NCI-H2196 treated with DMSO at 0.1 percent for 48 hours (cell line): Measurements from ENCODE around the gene LRPPRC.

ENCODE experiments used
- DNase-seq: peaks from one replicate; lab custom pipeline; 2025; ENCODE audit not compliant: unreplicated experiment; lab: John Stamatoyannopoulos, UW

LRPPRC gene

DNA sequence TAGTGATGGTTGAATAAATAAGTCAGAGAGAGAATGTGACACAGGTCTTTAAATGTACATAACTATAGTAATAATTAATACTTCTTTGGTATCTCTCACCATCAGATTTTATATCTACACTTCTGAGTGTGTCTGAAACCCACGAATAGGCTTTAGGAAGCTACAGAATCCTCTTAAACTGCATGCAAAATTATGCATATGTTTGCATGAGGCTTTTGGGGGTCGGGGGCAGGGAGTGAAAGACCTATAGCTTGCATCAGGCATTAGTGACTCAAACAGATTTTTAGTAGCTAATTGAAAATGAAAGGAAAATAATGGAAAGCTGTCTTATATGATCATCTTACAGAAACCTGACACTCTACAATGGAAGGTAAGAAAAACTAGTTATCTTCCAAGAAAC lies 14.9 kb downstream of the LRPPRC start:
- DNase-seq = no peak

DNA sequence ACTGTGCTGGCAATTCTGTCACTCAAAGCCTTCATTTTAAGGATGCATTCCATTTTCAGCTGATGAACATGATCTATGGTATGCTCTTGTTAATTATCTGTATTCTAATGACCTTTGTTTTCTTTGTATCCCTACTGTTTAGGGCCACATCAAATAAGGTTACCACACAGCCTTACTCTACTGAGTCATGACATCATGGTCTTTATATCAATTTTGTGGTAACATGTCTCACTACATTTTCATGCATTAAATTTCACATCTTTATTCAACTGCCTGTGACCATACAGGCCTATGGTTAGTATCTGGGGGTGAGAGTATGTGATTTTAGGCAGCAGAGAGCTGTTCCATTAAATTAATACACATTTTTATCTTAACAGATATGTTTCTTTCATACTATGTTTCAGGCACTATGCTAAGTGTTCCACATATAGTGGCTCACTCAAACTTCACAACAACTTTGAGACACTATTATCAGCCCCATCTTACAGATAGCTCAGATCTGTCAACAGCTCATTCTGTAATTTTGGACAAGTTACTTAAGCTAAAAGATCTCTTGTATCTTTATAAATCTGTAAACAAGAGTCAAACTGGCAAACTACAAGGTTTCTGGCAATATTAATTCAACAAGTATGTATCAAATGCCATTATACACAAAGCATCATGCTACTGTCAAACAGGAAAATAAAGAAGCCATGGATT lies 18.0 kb downstream of the LRPPRC start:
- no peak for DNase-seq

DNA sequence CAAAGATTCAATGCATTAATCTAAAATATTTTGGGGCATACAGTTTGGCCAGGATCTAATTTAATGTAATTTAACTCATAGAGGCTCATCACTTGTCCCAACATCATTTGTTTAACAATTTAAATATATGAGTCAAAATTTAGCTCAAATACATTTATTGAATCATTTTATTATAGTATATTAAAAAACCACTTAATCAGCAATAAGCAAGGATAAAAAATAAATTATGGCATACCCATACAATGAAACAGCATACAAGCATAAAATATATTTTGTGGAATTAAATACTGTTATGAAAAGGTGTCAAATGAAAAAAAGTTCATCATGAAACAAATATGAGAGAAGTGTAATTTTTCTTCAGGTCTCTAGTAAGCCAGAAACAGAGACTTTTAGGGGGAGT lies 34.9 kb downstream of the LRPPRC start:
- no peak for DNase-seq

GRCh38 chr2:43958397-43959275 lies 37.2 kb downstream of the LRPPRC start:
- DNase-seq = no peak

DNA sequence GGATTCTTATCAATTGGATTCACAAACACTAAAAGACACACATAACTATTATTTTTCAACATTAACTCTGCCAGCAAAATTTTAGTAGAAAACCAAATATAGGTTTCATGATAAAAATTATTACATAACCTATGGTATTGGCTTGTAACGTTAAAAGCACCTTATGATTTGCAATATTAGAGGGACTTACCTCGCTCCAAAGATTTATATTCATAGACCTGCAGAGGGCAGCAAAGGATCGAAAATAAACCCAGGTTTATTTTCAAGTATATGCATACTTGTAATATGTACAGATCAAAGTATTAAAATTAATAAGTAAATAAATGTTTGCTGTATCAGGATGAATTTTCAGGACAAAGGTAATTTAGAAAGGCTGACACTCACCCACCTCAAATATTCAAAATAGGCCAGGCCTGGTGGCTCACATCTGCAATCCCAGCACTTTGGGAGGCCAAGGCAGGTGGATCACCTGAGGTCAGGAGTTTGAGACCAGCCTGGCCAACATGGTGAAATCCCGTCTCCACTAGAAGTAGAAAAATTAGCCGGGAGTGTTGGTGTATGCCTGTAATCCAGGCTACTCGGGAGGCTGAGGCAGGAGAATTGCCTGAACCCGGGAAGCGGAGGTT lies 45.3 kb downstream of the LRPPRC start:
- DNase-seq = no peak

DNA sequence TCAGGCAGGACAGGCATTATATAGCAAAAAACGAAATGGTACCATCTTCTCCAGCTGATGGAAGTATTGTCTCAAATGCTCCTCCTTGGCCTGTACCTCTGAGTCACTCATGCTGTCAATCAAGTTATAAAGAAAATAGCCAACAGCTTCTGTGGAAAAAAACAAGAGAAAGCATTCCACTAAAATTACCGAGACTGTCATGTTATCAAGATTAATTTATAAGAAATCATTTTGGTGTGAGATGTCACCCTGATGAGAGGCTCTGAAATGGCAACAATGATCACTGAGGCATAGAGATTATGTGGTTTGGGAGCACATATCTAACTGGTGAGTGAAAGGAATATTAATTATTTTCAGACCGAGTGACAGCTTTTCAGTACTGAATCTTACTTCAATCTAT lies 47.4 kb downstream of the LRPPRC start:
- DNase-seq = no peak

DNA sequence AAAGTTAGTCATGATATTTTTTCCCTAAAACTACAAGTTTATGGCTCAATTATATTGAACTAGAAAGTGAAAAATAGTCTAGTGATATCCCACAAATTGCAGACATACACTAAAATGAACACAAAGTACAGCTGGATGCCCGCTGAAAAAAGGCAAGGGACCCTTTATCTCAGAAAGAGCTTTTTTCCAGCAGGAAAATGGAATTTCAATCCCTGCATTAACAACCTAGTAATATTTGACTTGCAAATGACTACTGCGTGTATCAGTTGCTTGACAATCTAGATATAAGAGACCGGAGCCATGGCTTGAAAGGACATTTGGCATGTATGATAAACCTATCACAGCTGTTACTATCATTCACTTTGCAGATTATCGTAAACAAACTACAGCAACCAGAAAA lies 49.1 kb downstream of the LRPPRC start:
- no peak for DNase-seq

DNA sequence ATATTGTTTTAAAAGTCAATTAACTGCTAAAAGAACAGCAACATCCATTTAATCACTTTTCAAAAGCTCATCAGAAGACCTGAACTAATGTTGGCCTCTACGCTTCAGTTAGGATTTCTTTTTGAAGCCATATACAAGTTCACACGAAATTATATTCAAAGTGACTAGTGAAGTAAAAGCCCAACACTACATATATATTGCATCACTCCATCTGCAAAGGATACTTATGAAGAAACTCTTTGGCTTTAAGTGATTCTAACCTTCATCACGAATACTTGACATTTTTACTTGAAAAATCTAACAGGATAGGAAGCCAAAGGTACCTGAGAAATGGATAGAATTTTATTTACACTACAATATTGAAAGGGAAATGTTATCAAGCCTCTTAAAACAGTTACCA lies 50.4 kb downstream of the LRPPRC start:
- no peak for DNase-seq

GRCh38 chr2:43944915-43945314 lies 50.9 kb downstream of the LRPPRC start:
- DNase-seq = no peak

GRCh38 chr2:43943809-43944452 lies 51.9 kb downstream of the LRPPRC start:
- DNase-seq = no peak

DNA sequence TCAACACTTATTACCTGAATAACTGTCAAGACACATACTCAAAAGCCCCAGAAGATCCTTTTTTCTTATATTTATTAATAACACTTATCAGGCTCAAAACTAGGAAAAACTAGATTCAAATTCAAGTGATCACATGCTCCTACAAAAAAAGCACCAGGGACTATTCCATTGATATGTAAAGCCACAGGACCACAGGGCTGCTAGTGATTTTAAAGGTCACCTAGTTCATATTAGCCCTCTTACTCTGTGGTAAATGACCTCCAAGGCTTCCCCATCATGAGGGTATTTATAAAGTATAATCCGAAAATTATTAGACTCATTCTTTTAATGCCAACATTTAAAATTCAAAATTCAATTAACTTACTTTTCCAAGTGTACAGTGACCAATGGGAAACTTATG lies 52.5 kb downstream of the LRPPRC start:
- DNase-seq = no peak

- DNase-seq = no peak
Measured at GRCh38 chr2:43942881-43943280, 52.9 kb downstream of the LRPPRC start.

GRCh38 chr2:43941966-43942365 lies 53.8 kb downstream of the LRPPRC start:
- DNase-seq = no peak

DNA sequence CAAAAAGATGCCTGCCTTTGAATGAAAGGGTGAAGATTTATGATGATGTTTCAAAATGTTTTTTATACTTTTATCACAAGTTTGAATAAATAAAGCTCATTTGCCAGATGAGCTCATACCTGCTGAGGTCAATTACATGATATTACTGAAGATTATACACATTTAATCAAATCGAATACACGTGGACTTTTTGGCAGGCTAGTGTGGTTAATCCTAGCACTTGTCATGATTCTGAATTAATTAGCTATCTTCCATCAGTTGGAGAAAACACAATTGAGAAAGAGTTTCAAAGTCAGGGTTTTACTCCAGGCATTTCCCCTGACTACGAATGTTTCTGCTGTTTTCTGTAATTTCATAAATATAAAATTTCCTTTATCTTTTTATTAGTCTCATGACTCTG lies 54.4 kb downstream of the LRPPRC start:
- DNase-seq = no peak

- DNase-seq = no peak
Measured at GRCh38 chr2:43939695-43940256, 56.0 kb downstream of the LRPPRC start.

GRCh38 chr2:43937269-43937820 lies 58.4 kb downstream of the LRPPRC start:
- no peak for DNase-seq

DNA sequence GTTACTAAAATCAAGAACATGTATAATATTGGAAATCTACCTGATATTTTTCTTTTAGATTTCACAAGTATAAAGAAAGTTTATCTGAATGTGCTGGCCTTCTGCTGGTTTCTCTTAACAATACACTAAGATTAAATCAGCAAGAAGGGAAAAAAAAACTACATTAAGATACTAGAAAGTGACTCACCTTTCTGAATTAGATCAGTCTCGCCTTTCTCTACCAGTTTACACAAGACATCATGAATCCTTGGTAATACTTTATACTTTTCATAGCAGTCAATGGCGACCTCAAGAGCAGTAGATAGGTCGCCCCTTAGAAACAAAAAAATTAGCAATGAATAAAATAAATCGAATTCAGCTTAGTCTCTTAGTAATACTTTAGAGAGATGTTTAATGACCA lies 61.2 kb downstream of the LRPPRC start:
- no peak for DNase-seq

GRCh38 chr2:43931293-43931692 lies 64.5 kb downstream of the LRPPRC start:
- DNase-seq = no peak

GRCh38 chr2:43927442-43927841 lies 68.3 kb downstream of the LRPPRC start:
- no peak for DNase-seq

DNA sequence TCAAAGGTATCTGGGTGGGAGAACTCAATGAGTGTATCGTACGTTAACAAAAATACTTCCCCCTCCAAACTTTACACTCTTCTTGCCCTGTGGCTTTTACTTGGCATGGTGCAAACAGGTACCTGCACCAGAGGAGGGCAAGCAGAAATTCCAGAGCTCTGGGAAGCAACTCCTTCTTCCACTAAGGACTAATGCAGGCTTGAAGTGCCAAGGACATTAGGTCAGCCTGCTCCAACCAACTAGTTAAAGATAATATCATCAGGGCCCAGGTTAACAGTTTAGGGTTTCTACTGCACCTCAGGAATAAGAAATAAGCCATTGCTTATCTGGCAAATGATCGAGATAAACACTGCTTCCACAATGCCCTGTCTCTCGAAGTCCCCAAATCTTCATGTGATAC lies 70.4 kb downstream of the LRPPRC start:
- no peak for DNase-seq

GRCh38 chr2:43924463-43924862 lies 71.3 kb downstream of the LRPPRC start:
- no peak for DNase-seq
